HTR-8/SVneo (cell line): ENCODE data around the gene FMNL1.

ENCODE experiments used
- DNase-seq: peaks from one replicate; pipeline ENCODE4 v3.0.0; 2011; ENCODE audit warnings: low spot score, mixed read lengths; ENCODE audit not compliant: insufficient read length
- FAIRE-seq: peaks from 2 replicates; lab custom pipeline; 2011; peaks lifted over from hg19 to GRCh38; lab: Jason Lieb, UNC

FMNL1 gene

DNA sequence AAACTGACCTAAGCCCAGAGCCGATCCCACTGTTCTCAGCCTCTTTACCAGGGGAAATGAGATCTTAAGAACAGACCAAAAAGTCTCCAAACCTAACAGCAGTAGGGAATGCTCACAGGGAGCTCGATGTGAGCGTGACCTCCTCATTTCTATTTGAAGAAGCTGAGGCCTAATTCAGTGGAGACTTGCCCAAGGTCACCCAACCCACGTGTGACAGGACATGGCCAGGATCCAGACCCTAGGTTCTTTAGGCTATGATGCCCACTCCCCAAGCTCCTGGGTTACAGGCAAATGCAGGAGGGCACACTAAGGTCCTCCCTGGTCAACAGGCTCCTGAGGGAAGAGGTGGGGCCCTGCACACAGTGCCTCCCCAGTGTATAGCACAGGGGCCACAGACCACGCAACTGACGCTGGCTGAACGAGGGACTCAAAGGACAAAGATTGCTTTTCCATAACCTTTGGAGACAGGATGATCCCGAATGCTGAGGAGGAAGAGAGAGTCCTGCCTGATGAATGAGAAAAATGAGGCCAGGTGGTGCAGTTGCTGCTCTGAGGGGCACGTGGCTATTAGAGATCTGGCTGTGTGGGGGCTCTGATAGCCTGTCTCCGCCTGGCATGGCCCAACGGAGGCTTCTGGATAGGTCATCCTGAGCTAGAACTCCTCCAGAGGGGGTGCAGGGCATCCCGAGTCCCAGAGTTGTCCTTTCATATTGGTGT, 71.2 kb downstream of the FMNL1 start:
- no peak for FAIRE-seq
- DNase-seq, result no peak

GRCh38 chr17:45293413-45294211, 71.9 kb downstream of the FMNL1 start:
- DNase-seq (peak; percentile 93), FAIRE-seq (peak; percentile 99)

DNA sequence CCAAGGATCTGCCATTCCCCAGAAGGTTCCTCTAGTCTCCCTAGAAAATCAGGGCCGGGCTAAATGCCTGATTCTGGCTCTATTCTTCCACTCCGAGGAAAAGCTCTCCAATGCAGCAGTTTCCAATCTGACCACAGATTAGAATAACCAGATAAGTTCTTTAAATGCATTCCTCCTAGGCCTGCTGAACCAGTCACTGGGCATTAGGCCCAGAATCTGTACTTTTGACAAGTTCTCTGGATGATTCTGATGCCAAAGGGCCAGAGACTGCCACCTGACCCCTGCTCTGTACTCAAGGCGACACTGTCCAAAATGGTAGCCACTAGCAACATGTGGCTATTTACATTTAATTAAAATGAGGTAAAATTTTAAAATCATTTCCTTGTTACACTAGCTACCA, 72.8 kb downstream of the FMNL1 start:
- peak; percentile 62 for DNase-seq

DNA sequence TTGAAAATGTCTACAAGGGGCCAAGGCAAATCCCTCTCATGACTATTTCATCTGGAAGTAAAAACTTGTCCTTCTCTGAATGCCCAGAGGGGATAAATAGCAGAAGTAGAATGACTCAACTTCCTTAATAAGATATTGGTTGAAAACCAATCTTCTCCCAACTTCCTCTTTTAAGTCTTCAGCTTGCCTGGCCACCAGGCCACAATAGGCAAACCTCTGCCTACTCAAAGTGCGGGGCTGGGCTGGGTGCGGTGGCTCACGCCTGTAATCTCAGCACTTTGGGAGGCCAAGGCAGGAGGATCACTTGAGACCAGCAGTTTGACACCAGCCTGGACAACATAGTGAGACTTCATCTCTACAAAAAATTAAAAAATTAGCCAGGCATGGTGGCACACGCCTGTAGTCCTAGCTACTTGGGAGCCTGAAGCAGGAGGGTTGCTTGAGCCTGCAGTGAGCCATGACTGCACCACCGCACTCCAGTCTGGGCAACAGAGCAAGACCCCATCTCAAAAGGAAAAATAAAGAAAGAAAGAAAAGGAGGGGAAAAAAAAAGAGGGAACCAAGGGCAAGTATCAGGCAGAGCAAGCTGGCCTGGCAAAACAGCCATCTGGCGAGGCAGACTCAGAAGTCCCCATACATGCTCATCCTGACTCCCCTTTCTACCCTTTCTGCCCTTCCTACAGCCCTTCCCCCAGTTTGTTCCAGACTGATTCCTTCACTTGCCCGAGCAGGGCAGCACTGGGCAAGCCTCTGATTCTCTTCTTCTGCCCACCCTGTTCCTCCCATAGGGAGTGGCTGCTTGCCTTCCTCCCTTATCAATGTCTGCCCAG, 74.5 kb downstream of the FMNL1 start:
- DNase-seq (peak; percentile 70), FAIRE-seq (no peak)

More for the DNA sequence above, 72.8 kb downstream of the FMNL1 start:
- peak; percentile 68 for FAIRE-seq

- DNase-seq, result no peak
- no peak for FAIRE-seq
Observed at GRCh38 chr17:45296833-45297124, 75.1 kb downstream of the FMNL1 start.
